Natural killer cell (primary cell): ENCODE results near the gene CD48. TPM values are rescaled to one million over a fixed set of nuclear protein-coding genes. Genes with fewer than 3 reads are reported as not detected.

Source experiments
- ATAC-seq, 3 donors: fragments of 150-1000 bp in 2 of 3; fragments of 200-7000 bp in 1 of 3; cut with Tn5 transposase; 1 replicate in 1 of 3; 2 replicates in 2 of 3; pipeline ENCODE4 v1.10.0; 2021; ENCODE audit warnings: mild to moderate bottlenecking in 2 of 3, moderate library complexity in 2 of 3
- DNase-seq, 2 donors: peaks; one replicate each; pipeline versions ENCODE4 v3.0.0 to v3.0.0-alpha.2; 2013 to 2021; ENCODE audit warnings: mixed read lengths in 1 of 2
- H3K27ac ChIP-seq: one replicate; pipeline ENCODE4 v1.5.1; 2013; ENCODE audit warnings: mild to moderate bottlenecking, low read length
- H3K27me3 ChIP-seq: one replicate; pipeline ENCODE4 v1.6.1; 2013; ENCODE audit warnings: low read length; ENCODE audit not compliant: control insufficient read depth, insufficient read depth
- H3K36me3 ChIP-seq: one replicate; pipeline ENCODE4 v1.6.1; 2013; ENCODE audit warnings: low read length; ENCODE audit not compliant: control insufficient read depth, insufficient read depth
- H3K4me1 ChIP-seq: one replicate; pipeline ENCODE4 v1.6.1; 2013; ENCODE audit warnings: low read length; ENCODE audit not compliant: control insufficient read depth, insufficient read depth
- H3K4me3 ChIP-seq: one replicate; pipeline ENCODE4 v1.5.1; 2013; ENCODE audit warnings: low read length
- H3K9me3 ChIP-seq: one replicate; pipeline ENCODE4 v1.6.1; 2013; ENCODE audit warnings: low read length; ENCODE audit not compliant: control insufficient read depth, insufficient read depth
- H3K27ac Mint-ChIP-seq, 2 donors: one replicate each; pipeline ENCODE4 v1.8.0; 2022; ENCODE audit warnings: mild to moderate bottlenecking in 2 of 2, mixed read lengths in 2 of 2, moderate library complexity in 1 of 2
- H3K27me3 Mint-ChIP-seq, 2 donors: one replicate each; pipeline ENCODE4 v1.8.0; 2022; ENCODE audit warnings: low read depth in 2 of 2, mixed read lengths in 2 of 2
- H3K36me3 Mint-ChIP-seq: one replicate; pipeline ENCODE4 v1.8.0; 2022; ENCODE audit warnings: mixed read lengths
- H3K4me1 Mint-ChIP-seq, 2 donors: one replicate each; pipeline ENCODE4 v1.8.0; 2022; ENCODE audit warnings: mixed read lengths in 2 of 2
- H3K4me3 Mint-ChIP-seq: one replicate; pipeline ENCODE4 v1.8.0; 2022; ENCODE audit warnings: mild to moderate bottlenecking, moderate library complexity, mixed read lengths
- H3K9me3 Mint-ChIP-seq, 2 donors: one replicate each; pipeline ENCODE4 v1.8.0; 2022; ENCODE audit warnings: mixed read lengths in 2 of 2
- CTCF ChIP-seq: fragments of 200-600 bp; IDR thresholded peaks from one replicate; pipeline ENCODE4 v1.8.0; 2022; ENCODE audit warnings: antibody characterized with exemption
- WGBS: methylation state at CpG from one replicate; pipeline ENCODE4 v1.1.7; 2013; ENCODE audit warnings: missing lambda C conversion rate; ENCODE audit not compliant: insufficient coverage; 5-methylcytosine and 5-hydroxymethylcytosine counted together
- intact Hi-C: fragments of 100-400 bp; cut with micrococcal nuclease; formaldehyde crosslinking; loops from one replicate; pipeline ENCODE4 v1.14.2; 2022
- total RNA-seq, 4 donors: library from RNA; stranded (reverse); fragments of 120-200 nt in 1 of 4; gene quantifications; one replicate each; pipeline versions ENCODE4 v1.2.3 to v1.2.4, GENCODE V29; 2013 to 2022

Gene CD48
- total RNA-seq, 3 donors from 2014 or later (not counting 1 experiment from before 2014, with no cell fraction given) = 213 to 249 (median 223) TPM

DNA sequence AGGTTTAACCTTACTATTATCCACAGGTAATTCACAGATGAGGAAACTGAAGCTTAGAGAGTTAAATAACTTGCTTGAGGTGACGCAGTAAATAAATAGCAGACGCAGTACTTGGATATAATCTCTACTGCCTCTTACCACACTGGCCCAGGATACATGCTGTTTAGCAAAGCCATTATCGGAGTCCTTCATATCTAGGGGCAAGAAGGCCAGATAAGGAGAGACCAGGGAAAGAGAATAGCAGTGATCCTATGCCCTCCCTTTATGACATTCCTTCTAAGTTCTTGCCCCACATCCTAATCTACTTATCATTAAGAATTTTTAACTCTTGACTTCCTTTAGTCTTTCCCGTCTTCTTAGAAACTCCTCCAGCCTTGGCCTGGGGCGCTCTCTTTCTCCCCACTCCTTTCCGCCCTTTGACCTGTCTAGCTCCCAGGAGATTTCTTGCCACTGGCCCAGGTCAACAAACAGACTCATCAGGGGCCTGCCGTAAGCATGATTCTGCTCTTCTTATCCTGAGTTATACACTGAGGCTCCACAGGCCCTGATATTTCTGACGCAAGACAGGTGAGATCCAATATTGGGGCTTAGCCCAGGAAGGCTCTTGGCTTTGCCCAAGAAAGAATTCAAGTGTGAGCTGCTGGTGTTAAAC lies 53.3 kb downstream of the CD48 start:
- Mint-ChIP-seq H3K9me3 (no peaks in the 10 kb centered on the region), H3K4me3 (no peak overlapping the region), H3K27ac (no peak overlapping the region), H3K27me3 (peaks cover 5 to 9% of the 10 kb centered on the region in 2 donors), H3K36me3 (no peaks in the 10 kb centered on the region), H3K4me1 (peaks cover 5 to 14% of the 10 kb centered on the region in 2 donors)
- TF ChIP-seq CTCF = no peak
- no peak for DNase-seq
- Histone ChIP-seq H3K27me3 (no peaks in the 10 kb centered on the region), H3K4me3 (no peak overlapping the region), H3K27ac (no peak overlapping the region), H3K9me3 (no peaks in the 10 kb centered on the region), H3K4me1 (peaks cover 15% of the 10 kb centered on the region), H3K36me3 (no peaks in the 10 kb centered on the region)
- intact Hi-C loops = no loop called here
- 98% methylated on average over 8 of the region's 8 CpGs for WGBS
- peak in 1 of 3 donors; percentile 66 for ATAC-seq

DNA sequence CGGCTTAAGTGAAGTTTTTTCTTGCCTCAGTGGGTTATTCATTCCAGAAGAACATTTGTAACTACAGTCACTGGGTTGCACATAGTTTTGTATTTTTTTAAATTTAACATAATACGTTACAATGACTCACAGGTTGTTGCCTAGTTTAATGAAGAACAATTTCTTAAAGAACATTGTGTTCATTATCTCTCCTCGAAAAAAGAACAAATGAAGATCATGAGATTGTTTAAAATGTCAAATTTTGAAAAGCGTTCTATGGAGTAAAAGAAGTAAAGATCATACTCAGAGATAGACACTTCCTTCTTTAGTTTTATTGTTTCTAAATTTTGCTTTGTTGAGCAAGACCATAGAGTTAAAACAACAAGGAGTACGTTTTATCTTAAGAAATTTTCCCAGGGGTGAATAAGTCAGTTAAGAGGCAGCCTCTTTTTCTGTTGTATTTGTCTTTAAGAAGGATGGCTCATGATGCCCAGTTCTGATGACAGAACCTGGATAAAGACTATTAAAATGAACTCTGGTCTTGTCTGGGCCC lies 54.3 kb downstream of the CD48 start:
- no peaks in the 10 kb centered on the region for H3K27me3 ChIP-seq
- intact Hi-C loops = no loop called here
- no peak overlapping the region for H3K4me3 Mint-ChIP-seq
- H3K9me3 ChIP-seq = no peaks in the 10 kb centered on the region
- no peaks in the 10 kb centered on the region for H3K36me3 ChIP-seq
- H3K9me3 Mint-ChIP-seq = no peaks in the 10 kb centered on the region
- H3K27ac ChIP-seq = no peak overlapping the region
- H3K27me3 Mint-ChIP-seq = peaks cover 7 to 12% of the 10 kb centered on the region in 2 donors
- H3K27ac Mint-ChIP-seq = no peak overlapping the region
- H3K4me1 ChIP-seq = peaks cover 9% of the 10 kb centered on the region
- H3K4me3 ChIP-seq = no peak overlapping the region
- ATAC-seq = peak in 1 of 3 donors; percentile 24
- TF ChIP-seq CTCF = no peak
- H3K4me1 Mint-ChIP-seq = peaks cover 0 to 4% of the 10 kb centered on the region in 2 donors
- 86% methylated on average over 3 of the region's 5 CpGs for WGBS
- H3K36me3 Mint-ChIP-seq = no peaks in the 10 kb centered on the region
- DNase-seq = no peak

DNA sequence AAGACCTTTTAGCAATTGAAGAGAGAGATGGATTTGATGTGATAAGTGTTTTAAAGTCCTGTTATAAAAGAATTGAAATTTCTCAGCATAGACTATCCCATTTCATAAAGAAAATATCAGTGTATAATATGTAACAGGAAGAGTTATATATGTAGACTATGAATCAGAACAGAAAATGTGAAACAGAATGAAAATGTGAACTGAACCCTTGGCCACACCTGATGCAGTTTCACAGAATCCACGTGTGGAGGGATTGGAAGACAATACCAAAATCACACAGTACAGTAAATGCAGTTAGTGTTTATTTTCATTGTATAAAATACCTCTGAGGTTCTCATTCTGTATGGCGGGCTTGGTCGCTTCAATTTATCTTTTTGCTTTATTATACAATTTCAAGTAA lies 54.9 kb downstream of the CD48 start:
- Histone ChIP-seq H3K9me3 (no peaks in the 10 kb centered on the region), H3K36me3 (no peaks in the 10 kb centered on the region), H3K27ac (no peak overlapping the region), H3K27me3 (no peaks in the 10 kb centered on the region), H3K4me1 (peaks cover 9% of the 10 kb centered on the region), H3K4me3 (no peak overlapping the region)
- Mint-ChIP-seq H3K9me3 (no peaks in the 10 kb centered on the region), H3K27me3 (peaks cover 7 to 12% of the 10 kb centered on the region in 2 donors), H3K36me3 (no peaks in the 10 kb centered on the region), H3K4me1 (peaks cover 2 to 4% of the 10 kb centered on the region in 2 donors), H3K4me3 (no peak overlapping the region), H3K27ac (no peak overlapping the region)
- DNase-seq (no peak), ATAC-seq (no peak)
- no peak for TF ChIP-seq CTCF
- WGBS = 81% methylated on average over 3 of the region's 3 CpGs
- intact Hi-C loops = no loop called here
